Measurements from ENCODE around the gene NOL6. TPM values are rescaled to one million over a fixed set of nuclear protein-coding genes. Genes with fewer than 3 reads are reported as not detected.

Gene NOL6
- total RNA-seq, 1 experiment from 2014 or later, result 64.4 TPM

DNA sequence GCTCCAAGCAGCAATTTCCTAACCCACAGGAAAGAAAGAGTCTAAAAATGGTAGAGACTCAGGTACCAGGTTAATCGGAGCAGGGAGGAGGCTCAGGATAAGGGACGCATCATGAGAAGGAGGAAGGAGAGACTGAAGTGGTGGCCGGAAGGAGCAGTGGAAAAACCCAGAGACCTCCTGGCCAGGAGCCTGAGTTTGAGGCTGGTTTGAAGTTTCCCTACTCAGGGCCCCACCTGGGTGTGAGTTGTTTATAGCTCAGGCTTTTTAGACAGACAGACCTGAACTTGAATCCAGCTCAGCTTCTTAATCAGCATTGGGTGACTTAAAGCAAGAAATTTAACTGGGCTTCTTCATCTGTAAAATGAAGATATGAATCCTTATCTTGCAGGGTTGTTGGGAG, 59.5 kb downstream of the NOL6 start:
- no peak overlapping the region for H3K14ac ChIP-seq (ENCODE audit: insufficient read depth, low read length)
- no peaks in the 10 kb centered on the region for H3K23me2 ChIP-seq (ENCODE audit: insufficient read length, low read depth, low read length, poor library complexity, severe bottlenecking)
- no peak overlapping the region for H4K5ac ChIP-seq (ENCODE audit: insufficient read length, low read depth, low read length)

More for the DNA sequence above, 59.5 kb downstream of the NOL6 start:
- no peak overlapping the region for H3K4me2 ChIP-seq (ENCODE audit: insufficient read depth, insufficient read length, low read length)
- H3K9me3 ChIP-seq (ENCODE audit: control insufficient read depth, low read depth, low read length), result no peaks in the 10 kb centered on the region
- no peak for DNase-seq
- H3K4ac ChIP-seq (ENCODE audit: low read depth, low read length), result no peak overlapping the region
- H3K27me3 Mint-ChIP-seq (ENCODE audit: low read depth), result peaks cover 5% of the 10 kb centered on the region
- no CpG with 5 or more reads among the region's 3 CpGs for WGBS (ENCODE audit: extremely low coverage, insufficient read length, low lambda C conversion rate)
- no peak overlapping the region for H3K23ac ChIP-seq (ENCODE audit: insufficient read length, low read depth, low read length)
- no peak overlapping the region for H3K56ac ChIP-seq (ENCODE audit: insufficient read length, low read depth, low read length)
- H3K27ac Mint-ChIP-seq, result no peak overlapping the region; a peak in 1 of 7 replicates
- H4K20me1 ChIP-seq (ENCODE audit: control insufficient read depth, insufficient read depth, insufficient read length), result no peaks in the 10 kb centered on the region
- no peak overlapping the region for H3T11ph ChIP-seq (ENCODE audit: low read length)
- TF ChIP-seq, protein P1, sequence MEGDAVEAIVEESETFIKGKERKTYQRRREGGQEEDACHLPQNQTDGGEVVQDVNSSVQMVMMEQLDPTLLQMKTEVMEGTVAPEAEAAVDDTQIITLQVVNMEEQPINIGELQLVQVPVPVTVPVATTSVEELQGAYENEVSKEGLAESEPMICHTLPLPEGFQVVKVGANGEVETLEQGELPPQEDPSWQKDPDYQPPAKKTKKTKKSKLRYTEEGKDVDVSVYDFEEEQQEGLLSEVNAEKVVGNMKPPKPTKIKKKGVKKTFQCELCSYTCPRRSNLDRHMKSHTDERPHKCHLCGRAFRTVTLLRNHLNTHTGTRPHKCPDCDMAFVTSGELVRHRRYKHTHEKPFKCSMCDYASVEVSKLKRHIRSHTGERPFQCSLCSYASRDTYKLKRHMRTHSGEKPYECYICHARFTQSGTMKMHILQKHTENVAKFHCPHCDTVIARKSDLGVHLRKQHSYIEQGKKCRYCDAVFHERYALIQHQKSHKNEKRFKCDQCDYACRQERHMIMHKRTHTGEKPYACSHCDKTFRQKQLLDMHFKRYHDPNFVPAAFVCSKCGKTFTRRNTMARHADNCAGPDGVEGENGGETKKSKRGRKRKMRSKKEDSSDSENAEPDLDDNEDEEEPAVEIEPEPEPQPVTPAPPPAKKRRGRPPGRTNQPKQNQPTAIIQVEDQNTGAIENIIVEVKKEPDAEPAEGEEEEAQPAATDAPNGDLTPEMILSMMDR (conservative IDR thresholded peaks at IDR 0.05), result no peak
- H2BK5ac ChIP-seq (ENCODE audit: insufficient read length, low read length), result no peak overlapping the region
- H4K8ac ChIP-seq (replicated peaks; ENCODE audit: insufficient read length, low read depth, low read length), result no peak overlapping the region
- H3K4me3 Mint-ChIP-seq, result no peak overlapping the region
- H2AFZ ChIP-seq (ENCODE audit: low read length), result no peak overlapping the region
- no peaks in the 10 kb centered on the region for H3K9me3 Mint-ChIP-seq
- H3K27me3 ChIP-seq (ENCODE audit: insufficient read depth, low read length), result no peaks in the 10 kb centered on the region
- H2BK15ac ChIP-seq (ENCODE audit: low read depth, low read length), result no peak overlapping the region
- no peak overlapping the region for H2BK20ac ChIP-seq (ENCODE audit: low read depth, low read length, poor library complexity, severe bottlenecking)
- no peak overlapping the region for H3K27ac ChIP-seq (ENCODE audit: insufficient read length, low read depth, low read length)
- H3K18ac ChIP-seq (ENCODE audit: insufficient read length, low read depth, low read length), result no peak overlapping the region
- no peaks in the 10 kb centered on the region for H3K79me1 ChIP-seq (ENCODE audit: insufficient read depth, low read depth, low read length, poor library complexity, severe bottlenecking)
- no peak overlapping the region for H4K91ac ChIP-seq (ENCODE audit: insufficient read length, low read depth, low read length)
- peaks cover 7 to 13% of the 10 kb centered on the region in 2 experiments for H3K4me1 Mint-ChIP-seq
- no peak overlapping the region for H2BK12ac ChIP-seq (ENCODE audit: insufficient read length, low read depth, low read length)
- H3K79me2 ChIP-seq (ENCODE audit: insufficient read depth, low read length), result no peaks in the 10 kb centered on the region
- H2AK5ac ChIP-seq (ENCODE audit: insufficient read length, low read length), result no peak overlapping the region
- no peaks in the 10 kb centered on the region for H3K4me1 ChIP-seq (ENCODE audit: insufficient read depth, low read length)
- no peaks in the 10 kb centered on the region for H3K36me3 Mint-ChIP-seq (ENCODE audit: insufficient read depth in 1 of 3, low read depth in 3 of 3)
- no peak overlapping the region for H3K9ac ChIP-seq (ENCODE audit: extremely low read depth, insufficient read length, low read length)
- no peak overlapping the region for H2BK120ac ChIP-seq (ENCODE audit: low read depth, low read length, poor library complexity, severe bottlenecking)

Small RNAs within 50 kb of the gene (microRNA-seq; reads per million reads assigned to microRNA genes)
- gene MIR6851 (ENCODE audit: borderline microRNAs expressed), result not detected

Other genes with a start within 250 kb of the NOL6 start
- gene SPINK4, start 233.8 kb downstream of the NOL6 start, total RNA-seq (2021), result not detected in 2 replicates
- 58.8 and 66.4 TPM in 2 replicates for gene BAG1, start 209.2 kb downstream of the NOL6 start, total RNA-seq (2021)
- gene CHMP5, start 208.9 kb downstream of the NOL6 start, total RNA-seq (2021), result 47.6 and 51.9 TPM in 2 replicates
- gene NFX1, start 183.4 kb downstream of the NOL6 start, total RNA-seq (2021), result 35.1 and 36.3 TPM in 2 replicates
- gene AQP7, start 71.4 kb downstream of the NOL6 start, total RNA-seq (2021), result not detected in 2 replicates
- 1.6 TPM in 2 replicates for gene AQP3, start 26.3 kb downstream of the NOL6 start, total RNA-seq (2021)
- gene ANKRD18B, start 50.3 kb upstream of the NOL6 start, total RNA-seq (2021), result 9.1 and 10.6 TPM in 2 replicates

Data from H9 (cell line).